ENCODE measurements around the gene BATF2. TPM values are rescaled to one million over a fixed set of nuclear protein-coding genes. Genes with fewer than 3 reads are reported as not detected.

BATF2 gene
- total RNA-seq, 3 donors from 2014 or later: 0.33 TPM; not detected in 2

- H3K36me3 Mint-ChIP-seq (ENCODE audit: insufficient read depth): no peaks in the 10 kb centered on the region
- peaks cover 2% of the 10 kb centered on the region for H3K27me3 Mint-ChIP-seq (ENCODE audit: low read depth)
- peaks cover 4% of the 10 kb centered on the region for H3K4me1 Mint-ChIP-seq (ENCODE audit: low read depth)
- H3K4me3 Mint-ChIP-seq: no peak overlapping the region
- DNase-seq (no peak), ATAC-seq (no peak)
- H3K9me3 Mint-ChIP-seq: no peaks in the 10 kb centered on the region
These were observed 33.6 kb downstream of the BATF2 start for GRCh38 chr11:64963072-64963631.

GRCh38 chr11:64960719-64961118 is 36.1 kb downstream of the BATF2 start:
- H3K9me3 Mint-ChIP-seq: no peaks in the 10 kb centered on the region
- no peaks in the 10 kb centered on the region for H3K36me3 Mint-ChIP-seq (ENCODE audit: insufficient read depth)
- DNase-seq: no peak
- no peak for ATAC-seq
- no peak overlapping the region for H3K4me3 Mint-ChIP-seq
- no peaks in the 10 kb centered on the region for H3K4me1 Mint-ChIP-seq (ENCODE audit: low read depth)
- H3K27me3 Mint-ChIP-seq (ENCODE audit: low read depth): peaks cover 4% of the 10 kb centered on the region

- Mint-ChIP-seq H3K4me1 (ENCODE audit: low read depth) (no peaks in the 10 kb centered on the region), H3K27me3 (ENCODE audit: low read depth) (peaks cover 4% of the 10 kb centered on the region), H3K36me3 (ENCODE audit: insufficient read depth) (no peaks in the 10 kb centered on the region), H3K4me3 (no peak overlapping the region), H3K9me3 (no peaks in the 10 kb centered on the region)
- no peak for ATAC-seq
- no peak for DNase-seq
These were observed 37.3 kb downstream of the BATF2 start for GRCh38 chr11:64959498-64959897.

- Mint-ChIP-seq H3K27me3 (ENCODE audit: low read depth) (peaks cover 6% of the 10 kb centered on the region), H3K4me1 (ENCODE audit: low read depth) (no peaks in the 10 kb centered on the region), H3K9me3 (no peaks in the 10 kb centered on the region), H3K4me3 (no peak overlapping the region), H3K36me3 (ENCODE audit: insufficient read depth) (no peaks in the 10 kb centered on the region)
- ATAC-seq (no peak), DNase-seq (no peak)
These were observed 42.6 kb downstream of the BATF2 start for GRCh38 chr11:64954201-64954600.

- Mint-ChIP-seq H3K4me3 (no peak overlapping the region), H3K36me3 (ENCODE audit: insufficient read depth) (no peaks in the 10 kb centered on the region), H3K27me3 (ENCODE audit: low read depth) (peaks cover 4% of the 10 kb centered on the region), H3K9me3 (no peaks in the 10 kb centered on the region), H3K4me1 (ENCODE audit: low read depth) (no peaks in the 10 kb centered on the region)
- no peak for DNase-seq
- ATAC-seq: no peak
These were observed 45.2 kb downstream of the BATF2 start for GRCh38 chr11:64951529-64951928.

- DNase-seq (no peak), ATAC-seq (no peak)
- H3K4me3 Mint-ChIP-seq: no peak overlapping the region
- H3K9me3 Mint-ChIP-seq: no peaks in the 10 kb centered on the region
- no peaks in the 10 kb centered on the region for H3K4me1 Mint-ChIP-seq (ENCODE audit: low read depth)
- H3K27me3 Mint-ChIP-seq (ENCODE audit: low read depth): peaks cover 8% of the 10 kb centered on the region
- no peaks in the 10 kb centered on the region for H3K36me3 Mint-ChIP-seq (ENCODE audit: insufficient read depth)
These were observed 49.5 kb downstream of the BATF2 start for GRCh38 chr11:64947208-64947814.

Other genes with a start within 250 kb of the BATF2 start
- gene PYGM, start 237.0 kb downstream of the BATF2 start, total RNA-seq: 1 to 10 TPM; 1.7 to 2.7 (median 2.1) TPM
- gene SF1, start 218.4 kb downstream of the BATF2 start, total RNA-seq: 100 to 1,000 TPM; 549 to 586 (median 553) TPM
- gene MAP4K2, start 193.8 kb downstream of the BATF2 start, total RNA-seq: 10 to 100 TPM; 42.2 to 51.5 (median 43.7) TPM
- 10 to 100 TPM; 50.7 to 61.2 (median 53.6) TPM for gene MEN1, start 186.4 kb downstream of the BATF2 start, total RNA-seq
- gene CDC42BPG, start 152.3 kb downstream of the BATF2 start, total RNA-seq: under 1 TPM; 0.13 to 0.33 (median 0.18) TPM
- gene EHD1, start 118.3 kb downstream of the BATF2 start, total RNA-seq: 100 to 1,000 TPM in 2 of 3 donors, 10 to 100 TPM in 1; 86.3 to 121 (median 108) TPM
- 10 to 100 TPM; 20.6 to 24.1 (median 21.7) TPM for gene ATG2A, start 79.8 kb downstream of the BATF2 start, total RNA-seq
- gene PPP2R5B, start 72.3 kb downstream of the BATF2 start, total RNA-seq: 1 to 10 TPM; 6.9 to 8.2 (median 7.9) TPM
- not detected for gene GPHA2, start 61.1 kb downstream of the BATF2 start, total RNA-seq
- gene MAJIN, start 24.9 kb downstream of the BATF2 start, total RNA-seq: not detected
- gene ARL2, start 17.2 kb upstream of the BATF2 start, total RNA-seq: 100 to 1,000 TPM in 2 of 3 donors, 10 to 100 TPM in 1; 84.9 to 104 (median 104) TPM
- gene SNX15, start 30.5 kb upstream of the BATF2 start, total RNA-seq: 10 to 100 TPM; 11.5 to 13.5 (median 12.5) TPM
- 10 to 100 TPM; 12.5 to 19.1 (median 15.2) TPM for gene SAC3D1, start 44.2 kb upstream of the BATF2 start, total RNA-seq
- 1 to 10 TPM; 5.4 to 8.2 (median 7.7) TPM for gene NAALADL1, start 61.6 kb upstream of the BATF2 start, total RNA-seq
- gene CDCA5, start 87.1 kb upstream of the BATF2 start, total RNA-seq: 10 to 100 TPM; 26.4 to 37.1 (median 35.1) TPM
- gene ZFPL1, start 87.3 kb upstream of the BATF2 start, total RNA-seq: 10 to 100 TPM; 36.5 to 37.1 (median 36.6) TPM
- 100 to 1,000 TPM; 161 to 165 (median 161) TPM for gene VPS51, start 99.2 kb upstream of the BATF2 start, total RNA-seq
- gene TM7SF2, start 114.9 kb upstream of the BATF2 start, total RNA-seq: 10 to 100 TPM; 18.4 to 19.4 (median 18.7) TPM
- 10 to 100 TPM; 25.9 to 28.1 (median 26.2) TPM for gene ZNHIT2, start 120.7 kb upstream of the BATF2 start, total RNA-seq
- gene FAU, start 125.2 kb upstream of the BATF2 start, total RNA-seq: 1,000 to 10,000 TPM; 1,673 to 1,831 (median 1,724) TPM
- gene MRPL49, start 125.3 kb upstream of the BATF2 start, total RNA-seq: 100 to 1,000 TPM; 102 to 110 (median 104) TPM
- gene SYVN1, start 137.5 kb upstream of the BATF2 start, total RNA-seq: 10 to 100 TPM; 36.8 to 51.5 (median 47.2) TPM
- gene SPDYC, start 173.3 kb upstream of the BATF2 start, total RNA-seq: not detected
- 10 to 100 TPM; 65.5 to 86.2 (median 81.9) TPM for gene CAPN1, start 185.0 kb upstream of the BATF2 start, total RNA-seq

All from activated T-cell treated with anti-CD3 and anti-CD28 coated beads, Interleukin-2, amount 50 U/mL, for 4 hours (primary cell).